ENCODE data around the gene LYSET. TPM values are rescaled to one million over a fixed set of nuclear protein-coding genes. Genes with fewer than 3 reads are reported as not detected.
"Not testable (repeated sequence)": the region's sequence is repeated elsewhere in the genome, so short reads cannot be mapped to it uniquely, and the experiment has no call there.

LYSET gene
- 10 to 100 TPM in 1 of 4 donors, 1 to 10 TPM in 3; 6.6 to 11.5 (median 7.1) TPM for total RNA-seq

GRCh38 chr14:93184391-93185348 is at the start of gene LYSET, which contains the start of gene MOAP1:
Gene LYSET, plus strand, starts transcription at chr14:93185317. Its CDS starts 89 bp downstream, at chr14:93185406.
Gene MOAP1, minus strand, starts transcription at chr14:93184897. Its CDS starts 655 bp downstream, at chr14:93184242.
- 2% methylated on average over 11 of the region's 124 CpGs for WGBS

GRCh38 chr14:93135399-93135798 is 49.7 kb upstream of the LYSET start:
- Histone ChIP-seq H3K27ac (no peak overlapping the region), H3K9me3 (no peaks in the 10 kb centered on the region), H3K36me3 (no peaks in the 10 kb centered on the region), H3K27me3 (no peaks in the 10 kb centered on the region), H3K4me3 (no peak overlapping the region), H3K4me1 (peaks cover 4% of the 10 kb centered on the region)
- TF ChIP-seq CTCF (IDR thresholded peaks at IDR 0.05) (no peak), POLR2A (IDR thresholded peaks at IDR 0.05) (no peak), EP300 (IDR thresholded peaks at IDR 0.05) (no peak), POLR2AphosphoS5 (IDR thresholded peaks at IDR 0.05) (no peak)
- WGBS, result 89% methylated on average over 5 of the region's 5 CpGs
- DNase-seq (ENCODE audit: low spot score in 2 of 2), result no peak

More at GRCh38 chr14:93184391-93185348, at the start of gene LYSET, which contains the start of gene MOAP1:
- peak within 1 kb of the TSS; percentile 90 for H3K27ac ChIP-seq
- H3K36me3 ChIP-seq, result peaks cover 25% of the 10 kb centered on the region
- H3K9me3 ChIP-seq, result no peaks in the 10 kb centered on the region
- H3K4me1 ChIP-seq, result peaks cover 33% of the 10 kb centered on the region
- DNase-seq (ENCODE audit: low spot score in 2 of 2), result peak; percentile 92 to 94
- H3K27me3 ChIP-seq, result no peaks in the 10 kb centered on the region
- H3K4me3 ChIP-seq, result peak within 1 kb of the TSS; percentile 96
- TF ChIP-seq POLR2AphosphoS5 (IDR thresholded peaks at IDR 0.05) (peak in 1 of 3 donors; percentile 10), CTCF (IDR thresholded peaks at IDR 0.05) (peak in 1 of 2 donors; percentile 25), EP300 (IDR thresholded peaks at IDR 0.05) (no peak), POLR2A (IDR thresholded peaks at IDR 0.05) (peak; percentile 40 to 44)

DNA sequence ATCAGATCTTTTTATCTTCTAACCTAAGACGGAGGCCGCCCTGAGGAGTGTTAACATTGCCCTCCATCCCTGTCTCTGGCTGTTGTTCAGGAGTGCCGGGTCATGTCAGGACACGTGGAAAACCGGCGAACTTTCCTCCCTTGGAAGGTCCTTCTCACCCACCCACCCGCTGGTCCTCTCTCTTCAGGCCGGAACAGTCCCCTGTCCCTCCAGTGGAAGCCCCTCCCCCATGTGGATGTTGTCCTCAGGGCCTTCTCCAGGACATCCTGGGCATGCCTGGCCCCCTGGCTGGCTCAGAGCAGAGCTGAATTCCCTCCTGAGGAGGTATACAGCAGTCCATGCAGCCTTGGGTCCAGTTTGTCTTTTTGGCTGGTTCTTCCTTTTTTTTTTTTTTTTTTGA is 49.1 kb upstream of the LYSET start:
- 57% methylated on average over 8 of the region's 8 CpGs for WGBS
- no peaks in the 10 kb centered on the region for H3K27me3 ChIP-seq
- peaks cover 4% of the 10 kb centered on the region for H3K4me1 ChIP-seq
- no peak overlapping the region for H3K27ac ChIP-seq
- no peak for DNase-seq (ENCODE audit: low spot score in 2 of 2)
- no peaks in the 10 kb centered on the region for H3K36me3 ChIP-seq
- H3K9me3 ChIP-seq, result no peaks in the 10 kb centered on the region
- no peak overlapping the region for H3K4me3 ChIP-seq
- TF ChIP-seq POLR2A (IDR thresholded peaks at IDR 0.05), result no peak
- no peak for TF ChIP-seq CTCF (IDR thresholded peaks at IDR 0.05)
- TF ChIP-seq EP300 (IDR thresholded peaks at IDR 0.05), result no peak
- no peak for TF ChIP-seq POLR2AphosphoS5 (IDR thresholded peaks at IDR 0.05)

GRCh38 chr14:93136508-93136907 is 48.6 kb upstream of the LYSET start:
- H3K27ac ChIP-seq; DNase-seq (ENCODE audit: low spot score in 2 of 2); H3K9me3 ChIP-seq; H3K27me3 ChIP-seq; H3K4me3 ChIP-seq; H3K36me3 ChIP-seq; H3K4me1 ChIP-seq: not testable (repeated sequence)
- 87% methylated on average over 13 of the region's 13 CpGs for WGBS

GRCh38 chr14:93137864-93138263 is 47.3 kb upstream of the LYSET start:
- no peaks in the 10 kb centered on the region for H3K27me3 ChIP-seq
- H3K9me3 ChIP-seq, result no peaks in the 10 kb centered on the region
- H3K27ac ChIP-seq, result no peak overlapping the region
- WGBS, result 37% methylated on average over 17 of the region's 17 CpGs
- no peak for TF ChIP-seq CTCF (IDR thresholded peaks at IDR 0.05)
- TF ChIP-seq POLR2A (IDR thresholded peaks at IDR 0.05), result no peak
- no peak for TF ChIP-seq EP300 (IDR thresholded peaks at IDR 0.05)
- no peak for TF ChIP-seq POLR2AphosphoS5 (IDR thresholded peaks at IDR 0.05)
- no peak for DNase-seq (ENCODE audit: low spot score in 2 of 2)
- peaks cover 4% of the 10 kb centered on the region for H3K4me1 ChIP-seq
- H3K36me3 ChIP-seq, result no peaks in the 10 kb centered on the region
- H3K4me3 ChIP-seq, result no peak overlapping the region
